Panc1 (cell line): ENCODE data around the gene NUP54. TPM values are rescaled to one million over a fixed set of nuclear protein-coding genes. Genes with fewer than 3 reads are reported as not detected.

Experiments used
- total RNA-seq: library from RNA; stranded (reverse); gene quantifications from one replicate; pipeline ENCODE4 v1.2.1, GENCODE V29; 2021; ENCODE audit not compliant: unreplicated experiment

Gene NUP54
- total RNA-seq, 1 experiment from 2014 or later = 32.1 TPM

Other genes starting within 250 kb of the NUP54 start
- not detected for gene PPEF2, start 245.9 kb downstream of the NUP54 start, total RNA-seq
- gene NAAA, start 207.4 kb downstream of the NUP54 start, total RNA-seq = 11.9 TPM
- 35.1 TPM for gene SDAD1, start 157.5 kb downstream of the NUP54 start, total RNA-seq
- not detected for gene CXCL9, start 140.9 kb downstream of the NUP54 start, total RNA-seq
- gene CXCL10, start 124.9 kb downstream of the NUP54 start, total RNA-seq = not detected
- not detected for gene CXCL11, start 112.3 kb downstream of the NUP54 start, total RNA-seq
- gene ART3, start 73.7 kb downstream of the NUP54 start, total RNA-seq = not detected
- 59.4 TPM for gene SCARB2, start 65.4 kb upstream of the NUP54 start, total RNA-seq
- 0.72 TPM for gene FAM47E, start 103.3 kb upstream of the NUP54 start, total RNA-seq
- 4.9 TPM for gene STBD1, start 158.3 kb upstream of the NUP54 start, total RNA-seq